GM21737 (cell line): ENCODE measurements around the gene CHMP4B.

ENCODE experiments used
- ATAC-seq: cut with Tn5 transposase; IDR thresholded peaks from one replicate; pipeline ENCODE4 v1.9.1; 2021; ENCODE audit warnings: mild to moderate bottlenecking, moderate library complexity; ENCODE audit not compliant: unreplicated experiment

The CHMP4B gene

GRCh38 chr20:33817411-33817810 is 6.3 kb downstream of the CHMP4B start:
- no peak for ATAC-seq

GRCh38 chr20:33819456-33819855 is 8.3 kb downstream of the CHMP4B start:
- ATAC-seq: no peak

GRCh38 chr20:33820362-33820761 is 9.2 kb downstream of the CHMP4B start:
- ATAC-seq: no peak

- ATAC-seq: no peak
These were observed 10.2 kb downstream of the CHMP4B start for GRCh38 chr20:33821270-33821836.

- ATAC-seq: no peak
These were observed 11.3 kb downstream of the CHMP4B start for GRCh38 chr20:33822423-33822822.

GRCh38 chr20:33822991-33823390 is 11.8 kb downstream of the CHMP4B start:
- no peak for ATAC-seq

GRCh38 chr20:33824852-33825251 is 13.7 kb downstream of the CHMP4B start:
- no peak for ATAC-seq

GRCh38 chr20:33825340-33826269 is 14.5 kb downstream of the CHMP4B start:
- ATAC-seq: no peak

GRCh38 chr20:33826270-33826897 is 15.2 kb downstream of the CHMP4B start:
- no peak for ATAC-seq

- ATAC-seq: no peak
These were observed 16.0 kb downstream of the CHMP4B start for GRCh38 chr20:33827109-33827508.

GRCh38 chr20:33827634-33828325 is 16.6 kb downstream of the CHMP4B start:
- ATAC-seq: no peak

- ATAC-seq: no peak
These were observed 17.2 kb downstream of the CHMP4B start for GRCh38 chr20:33828326-33828844.

- no peak for ATAC-seq
These were observed 17.9 kb downstream of the CHMP4B start for GRCh38 chr20:33828967-33829560.

GRCh38 chr20:33829636-33830035 is 18.5 kb downstream of the CHMP4B start:
- ATAC-seq: no peak

- no peak for ATAC-seq
These were observed 19.2 kb downstream of the CHMP4B start for GRCh38 chr20:33830371-33830770.

GRCh38 chr20:33832103-33832804 is 21.1 kb downstream of the CHMP4B start:
- no peak for ATAC-seq

GRCh38 chr20:33833333-33833732 is 22.2 kb downstream of the CHMP4B start:
- ATAC-seq: no peak

GRCh38 chr20:33835615-33836172 is 24.5 kb downstream of the CHMP4B start:
- ATAC-seq: no peak

GRCh38 chr20:33836277-33836676 is 25.1 kb downstream of the CHMP4B start:
- ATAC-seq: no peak
